GM12878 (cell line): ENCODE results near the gene ZNF18. TPM values are rescaled to one million over a fixed set of nuclear protein-coding genes. Genes with fewer than 3 reads are reported as not detected.

Experiments used
- ATAC-seq: fragments of 200-7000 bp; cut with Tn5 transposase; 3 replicates; pipeline ENCODE4 v1.9.1; 2020; ENCODE audit warnings: mild to moderate bottlenecking, moderate library complexity
- BruUV-seq: library from RNA; stranded (reverse); fragments of 400-500 nt; replicated peaks from 2 replicates; lab custom pipeline; 2021; lab: Mats Ljungman, UMichigan
- CTCF ChIA-PET: fragments of 300-600 bp; sonication (Branson Sonifier 250); formaldehyde crosslinking; extraction: SDS; loops from one replicate; lab custom pipeline; 2021; ENCODE audit warnings: inconsistent platforms; lab: Yijun Ruan, JAX
- POLR2A ChIA-PET: fragments of 350-600 bp; formaldehyde crosslinking; extraction: SDS; loops from one replicate; lab custom pipeline; 2021; ENCODE audit warnings: inconsistent platforms; lab: Charles Lee
- RAD21 ChIA-PET: fragments of 300-600 bp; sonication (Branson Sonifier 250); formaldehyde crosslinking; loops from one replicate; lab custom pipeline; 2023; ENCODE audit warnings: antibody characterized with exemption; ENCODE audit not compliant: unreplicated experiment; lab: Charles Lee
- SMC1A ChIA-PET: fragments of 300-600 bp; sonication (Branson Sonifier 250); formaldehyde crosslinking; loops from one replicate; lab custom pipeline; 2023; ENCODE audit not compliant: unreplicated experiment, uncharacterized antibody; lab: Charles Lee
- DNase-seq: peaks from one replicate; pipeline ENCODE4 v3.0.0-alpha.2; 2011; ENCODE audit warnings: low read depth, low spot score
- FAIRE-seq: peaks from 3 replicates; lab custom pipeline; 2011; peaks lifted over from hg19 to GRCh38; lab: Jason Lieb, UNC
- H2AFZ ChIP-seq: 2 replicates; pipeline ENCODE4 v1.6.0; 2011; ENCODE audit warnings: low read depth, low read length, control low read depth; ENCODE audit not compliant: control insufficient read depth
- H3K27ac ChIP-seq: 2 replicates; pipeline ENCODE4 v1.5.1; 2011; ENCODE audit warnings: control low read depth; ENCODE audit not compliant: control insufficient read depth, insufficient read depth
- H3K27me3 ChIP-seq, 2 experiments: replicated peaks in 1 of 2; 2 replicates each; pipeline versions ENCODE4 v1.6.0 to v1.6.1; 2011; ENCODE audit warnings: low read length in 1 of 2; ENCODE audit not compliant: control insufficient read depth in 2 of 2, insufficient read depth in 2 of 2
- H3K36me3 ChIP-seq, 2 experiments: 2 replicates each; pipeline ENCODE4 v1.5.1; 2011; ENCODE audit warnings: low read length in 1 of 2; ENCODE audit not compliant: control insufficient read depth in 2 of 2, insufficient read depth in 2 of 2
- H3K4me1 ChIP-seq: 2 replicates; pipeline ENCODE4 v1.6.1; 2011; ENCODE audit warnings: mild to moderate bottlenecking, low read length, moderate library complexity, mixed read lengths; ENCODE audit not compliant: control insufficient read depth, insufficient read depth
- H3K4me2 ChIP-seq: 2 replicates; pipeline ENCODE4 v1.6.0; 2011; ENCODE audit warnings: control low read depth; ENCODE audit not compliant: control insufficient read depth, insufficient read depth
- H3K4me3 ChIP-seq: fragments of 200-600 bp; sonication (generic); 2 replicates; pipeline ENCODE4 v1.5.1; 2016
- H3K79me2 ChIP-seq: 2 replicates; pipeline ENCODE4 v1.6.0; 2011; ENCODE audit warnings: low read length; ENCODE audit not compliant: control insufficient read depth, insufficient read depth
- H3K9ac ChIP-seq: 2 replicates; pipeline ENCODE4 v1.8.0; 2011; ENCODE audit warnings: low read length, control low read depth, mixed read lengths; ENCODE audit not compliant: control insufficient read depth, insufficient read depth
- H3K9me3 ChIP-seq: replicated peaks from 3 replicates; pipeline ENCODE4 v1.5.1; 2011; ENCODE audit warnings: mild to moderate bottlenecking, low read length; ENCODE audit not compliant: control insufficient read depth, insufficient read depth
- H4K20me1 ChIP-seq: 2 replicates; pipeline ENCODE4 v1.6.0; 2011; ENCODE audit not compliant: control insufficient read depth, insufficient read depth
- BCL11A ChIP-seq: IDR thresholded peaks from 2 replicates; pipeline ENCODE4 v1.6.1; 2011; ENCODE audit warnings: low read depth, low read length
- KAT2A ChIP-seq: conservative IDR thresholded peaks from 2 replicates; pipeline ENCODE4 v1.6.1; 2011; ENCODE audit warnings: low read depth, low read length; ENCODE audit not compliant: control insufficient read depth
- NKRF ChIP-seq: fragments of 450-650 bp; conservative IDR thresholded peaks from 2 replicates; pipeline ENCODE4 v1.6.1; 2017; ENCODE audit warnings: mild to moderate bottlenecking, moderate library complexity
- POLR2AphosphoS5 ChIP-seq: IDR thresholded peaks from 2 replicates; pipeline ENCODE4 v1.6.1; 2011; ENCODE audit warnings: mild to moderate bottlenecking, low read length, inconsistent platforms
- SREBF1 ChIP-seq: IDR thresholded peaks from 2 replicates; pipeline ENCODE4 v1.6.1; 2012; ENCODE audit warnings: mild to moderate bottlenecking, low read length
- ZNF622 ChIP-seq: fragments of 450-650 bp; IDR thresholded peaks from 2 replicates; pipeline ENCODE4 v1.6.1; 2017; ENCODE audit warnings: mild to moderate bottlenecking, inconsistent platforms
- WGBS: methylation state at CpG from one replicate; pipeline ENCODE4 v1.1.6; 2016; ENCODE audit warnings: low lambda C conversion rate; ENCODE audit not compliant: insufficient replicate concordance, insufficient coverage; ENCODE audit errors: missing lambda C conversion rate; 5-methylcytosine and 5-hydroxymethylcytosine counted together
- in situ Hi-C: fragments of 300-500 bp; cut with MboI; formaldehyde crosslinking; loops from 9 replicates; pipeline ENCODE4 v1.14.3; 2018; ENCODE audit warnings: mixed read lengths
- intact Hi-C: fragments of 100-400 bp; cut with micrococcal nuclease; formaldehyde crosslinking; loops from one replicate; pipeline ENCODE4 v1.14.2; 2022; ENCODE audit not compliant: unreplicated experiment
- polyA plus RNA-seq, 11 experiments: library from polyadenylated mRNA; depleted of rRNA in 4 of 11; unstranded in 6 of 11; stranded (reverse) in 5 of 11; fragments of >200 nt; fragmentation: Nextera tagmentation in 4 of 11; fragmentation: Illumina TruSeq in 1 of 11; extraction: Ambion mirVana in 4 of 11; extraction: Trizol in 1 of 11; gene quantifications; 1 replicate in 1 of 11; 2 replicates in 10 of 11; pipeline versions ENCODE4 v1.2.1 to v1.2.3, GENCODE V29; 2011 to 2016; ENCODE audit warnings: inconsistent platforms in 2 of 11, missing spikeins in 2 of 11, low read depth in 1 of 11
- total RNA-seq, 4 experiments: library from RNA; depleted of rRNA in 3 of 4; stranded (reverse); fragments of >200 nt in 3 of 4; fragmentation: Illumina TruSeq in 1 of 4; extraction: Trizol in 1 of 4; gene quantifications; 2 replicates each; pipeline versions ENCODE4 v1.2.1 to v1.2.3, GENCODE V29; 2013 to 2021

Gene ZNF18
- total and polyA plus RNA-seq, 10 of the 15 experiments (the other 5 are each of a cell fraction or from before 2014, with no cell fraction given), result 4.6 to 10.2 (median 9.1) TPM

- Histone ChIP-seq H3K79me2 (no peaks in the 10 kb centered on the region), H3K36me3 (no peaks in the 10 kb centered on the region), H3K9me3 (no peaks in the 10 kb centered on the region; the same call in 2 of the 3 replicates), H4K20me1 (no peaks in the 10 kb centered on the region)
- FAIRE-seq, result no peak
- in situ Hi-C loops, result loop anchor here (25.0 kb wide), 1 partner anchor 1045 kb away; no protein-coding TSS in a partner anchor
- POLR2A ChIA-PET, result no interaction called here
- no peak for TF ChIP-seq BCL11A
- TF ChIP-seq POLR2AphosphoS5, result no peak
- no peak for TF ChIP-seq SREBF1
- TF ChIP-seq ZNF622, result no peak
- TF ChIP-seq KAT2A, result no peak
- TF ChIP-seq NKRF, result no peak
- TF ChIP-seq, all 136 proteins: peak for 0
- Histone ChIP-seq H2AFZ (no peak overlapping the region), H3K4me3 (no peak overlapping the region), H3K4me1 (no peaks in the 10 kb centered on the region), H3K27ac (no peak overlapping the region), H3K4me2 (no peak overlapping the region), H3K9ac (no peak overlapping the region), H3K27me3 (no peaks in the 10 kb centered on the region)
- CTCF ChIA-PET, result no interaction called here
- RAD21 ChIA-PET, result no interaction called here
- SMC1A ChIA-PET, result no interaction called here
- BruUV-seq, result no TSS peak
- WGBS, result 47% methylated on average over 10 of the region's 10 CpGs
- DNase-seq, result no peak
- ATAC-seq, result no peak
- intact Hi-C loops, result loop anchor here (10.0 kb wide), 1 partner anchor 1058 kb away; no protein-coding TSS in a partner anchor
These were observed 64.9 kb downstream of the ZNF18 start for GRCh38 chr17:11932337-11932898.
